Eye (tissue), 1 donor: ENCODE results near the gene KRT17.
A peak's percentile ranks its signal among the peaks of the same experiment; 100 is the strongest.
"Not testable (repeated sequence)": the region's sequence is repeated elsewhere in the genome, so short reads cannot be mapped to it uniquely, and the experiment has no call there.

Experiments
- DNase-seq: peaks from one replicate; pipeline ENCODE4 v3.0.0-alpha.2; 2015

KRT17 gene

DNA sequence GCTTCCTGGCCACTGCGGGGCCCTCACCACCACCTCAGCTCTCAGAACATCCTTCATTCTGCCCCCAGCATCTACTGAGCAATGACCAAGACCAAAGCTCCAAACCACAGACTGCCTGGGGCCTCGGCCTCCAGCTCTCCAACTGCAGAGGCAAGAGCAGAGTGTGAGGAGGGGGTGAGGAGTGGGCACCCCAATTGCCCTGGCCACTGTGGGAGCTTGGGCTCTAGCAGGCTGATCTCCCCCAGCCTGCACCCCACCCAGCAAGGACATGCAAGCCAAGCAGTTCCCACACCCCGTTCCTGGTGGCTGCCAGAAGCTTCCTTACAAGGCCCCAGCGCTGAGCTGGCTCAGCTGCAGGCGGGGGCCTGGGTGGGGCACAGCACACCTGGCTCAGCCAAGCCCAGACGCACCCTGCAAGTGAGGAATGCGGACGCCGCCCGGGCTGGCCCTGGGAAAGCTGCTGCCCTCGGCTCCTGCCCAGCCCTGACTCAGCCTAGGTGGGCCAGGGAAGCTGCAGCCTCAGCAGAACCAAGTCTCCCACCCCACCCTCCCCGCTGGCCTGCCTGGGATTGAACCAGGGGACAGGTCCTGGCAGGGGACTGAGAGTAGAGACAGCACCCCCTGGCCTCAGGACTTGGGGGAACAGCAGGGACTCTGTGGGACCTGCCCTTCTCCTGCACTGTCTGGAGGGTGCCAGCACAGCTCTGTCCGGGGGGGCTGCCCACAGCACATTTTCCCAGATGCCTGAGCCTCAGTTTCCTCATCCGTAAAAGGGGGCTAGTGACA is 29.7 kb upstream of the KRT17 start:
- DNase-seq, result peak; percentile 50

GRCh38 chr17:41653421-41653820 is 29.0 kb upstream of the KRT17 start:
- no peak for DNase-seq

DNA sequence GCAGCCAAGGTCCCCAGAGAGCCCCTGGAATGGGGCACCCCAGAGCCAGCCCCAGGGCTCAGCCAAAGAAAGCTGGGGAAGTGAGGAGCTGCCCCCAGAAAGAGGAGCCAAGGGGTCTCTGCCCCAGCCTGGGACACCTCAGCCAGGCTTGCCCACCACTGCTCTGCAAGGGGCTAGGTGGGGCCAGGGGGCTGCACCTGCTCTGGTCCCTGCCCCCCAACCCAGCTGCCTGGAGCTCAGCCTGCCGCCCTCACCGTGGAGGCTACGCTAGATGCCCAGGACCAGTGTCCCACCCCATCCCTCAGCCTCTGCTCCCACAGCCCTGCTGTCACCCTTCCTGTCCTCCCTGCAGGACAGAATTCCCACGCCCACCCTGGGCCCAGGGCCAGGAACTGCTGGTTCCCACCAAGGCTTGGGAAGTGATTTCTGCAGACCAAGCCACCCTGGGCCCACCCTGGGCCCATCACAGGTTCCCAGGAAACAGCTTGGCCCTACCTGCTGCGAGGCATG is 28.1 kb upstream of the KRT17 start:
- no peak for DNase-seq

DNA sequence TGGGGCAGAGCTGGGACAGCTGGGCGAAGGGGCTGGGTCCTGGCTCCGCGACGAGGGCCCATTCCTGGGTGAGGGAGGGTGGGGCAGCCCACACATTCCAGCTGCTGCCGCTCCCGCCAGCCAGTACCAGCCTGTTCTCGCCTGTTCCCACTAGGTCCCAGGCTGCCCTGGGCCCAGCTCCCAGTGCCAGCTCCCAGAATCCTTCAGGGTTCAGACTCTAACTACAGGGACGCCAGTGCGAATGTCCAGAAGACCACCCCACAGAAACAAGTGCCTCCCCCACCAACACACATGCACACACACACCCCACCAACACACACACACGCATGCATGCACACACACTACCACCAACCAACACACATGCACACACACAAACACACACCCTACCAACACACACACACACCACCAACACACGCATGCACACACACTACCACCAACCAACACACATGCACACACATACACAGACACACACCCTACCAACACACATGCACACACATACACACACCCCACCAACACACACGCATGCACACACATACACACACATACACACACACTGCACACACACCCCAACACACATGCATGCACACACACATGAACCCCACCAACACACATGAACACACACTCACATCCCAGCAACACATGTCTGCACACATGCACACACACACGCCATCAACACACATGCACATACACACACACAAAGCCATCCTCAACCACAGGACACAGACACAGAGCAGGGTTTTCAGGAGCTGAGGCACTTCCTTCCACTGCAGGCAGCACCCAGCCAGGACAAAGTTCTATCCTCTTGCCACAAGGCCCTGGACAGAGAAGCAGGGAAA is 27.5 kb upstream of the KRT17 start:
- DNase-seq, result no peak

DNA sequence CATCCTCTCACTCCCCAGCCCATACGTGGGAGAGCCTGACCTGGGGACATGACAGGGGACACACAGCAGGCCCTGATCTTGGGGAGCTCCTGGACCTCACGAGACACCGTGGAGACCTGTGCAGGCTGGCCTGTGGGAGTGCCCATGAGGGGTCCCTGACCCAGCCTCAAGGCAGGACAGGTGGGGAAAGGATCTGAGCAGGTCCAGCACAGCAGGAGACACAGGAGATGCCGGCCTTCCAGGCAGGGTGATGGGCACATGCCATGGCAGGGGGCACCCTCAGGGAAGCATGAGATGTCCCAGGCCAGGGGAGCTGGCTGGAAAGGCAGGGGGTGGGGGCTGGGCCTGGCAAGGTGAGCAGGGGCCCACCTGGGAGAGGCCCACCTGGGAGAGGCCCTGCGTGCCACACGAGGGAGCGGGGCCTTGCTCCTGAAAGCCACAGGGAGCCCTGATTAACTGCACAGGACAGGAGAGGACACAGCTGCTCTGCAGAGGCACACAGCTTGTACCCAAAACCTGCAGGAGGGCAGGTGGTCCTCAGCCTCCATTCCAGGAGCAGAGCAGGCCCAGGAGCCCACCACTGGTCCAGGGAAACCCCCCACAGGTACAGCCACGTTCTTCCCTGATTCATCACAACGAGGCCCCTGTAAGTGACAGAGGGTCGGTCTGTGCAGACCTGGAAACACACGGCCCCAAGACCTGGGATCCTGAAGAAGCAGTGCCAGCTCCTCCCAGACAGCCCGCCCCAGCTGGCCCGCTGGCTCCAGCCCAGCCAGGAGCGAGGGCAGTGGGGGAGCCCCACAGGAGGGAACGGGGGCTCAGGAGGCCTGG is 26.6 kb upstream of the KRT17 start:
- DNase-seq, result peak; percentile 64

GRCh38 chr17:41649923-41650519 is 25.6 kb upstream of the KRT17 start:
- DNase-seq, result no peak

DNA sequence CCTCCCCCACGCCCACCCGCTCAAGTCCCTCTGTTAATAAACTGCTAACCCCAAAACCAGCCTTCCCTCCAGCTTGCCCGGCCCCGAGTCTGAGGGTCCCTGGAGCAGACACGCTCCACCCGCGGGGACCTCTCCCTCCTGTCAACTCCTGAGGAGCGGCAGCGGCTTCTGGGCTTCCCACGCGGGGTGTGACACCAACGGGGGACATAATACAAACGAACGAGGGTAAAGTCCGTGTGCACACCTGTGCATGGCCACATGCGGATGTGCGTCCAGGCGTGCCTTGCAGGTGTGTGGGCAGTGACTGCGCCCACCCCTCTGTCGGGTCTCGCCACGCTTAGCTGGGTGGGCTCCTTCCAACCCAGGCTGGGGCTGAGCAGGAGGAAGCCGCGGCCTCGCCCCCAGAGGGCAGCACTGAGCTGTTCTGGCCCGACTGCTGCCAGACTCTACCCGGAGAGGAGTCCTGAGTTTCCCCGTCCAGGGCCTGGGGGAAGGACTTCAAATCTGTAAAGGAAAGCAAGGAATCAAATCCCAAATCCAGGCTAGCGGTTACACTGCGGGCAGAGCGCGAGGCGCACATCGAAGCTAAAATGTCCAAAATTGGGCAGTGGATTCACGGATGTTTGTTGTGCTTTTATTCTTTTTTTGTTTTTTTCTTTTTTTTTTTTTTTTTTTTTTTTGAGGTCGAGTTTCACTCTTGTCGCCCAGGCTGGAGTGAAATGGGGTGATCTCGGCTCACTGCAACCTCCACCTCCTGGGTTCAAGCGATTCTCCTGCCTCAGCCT is 24.2 kb upstream of the KRT17 start:
- peak; percentile 94 for DNase-seq

- peak; percentile 96 for DNase-seq
Measured at GRCh38 chr17:41647940-41648410, 23.6 kb upstream of the KRT17 start.

DNA sequence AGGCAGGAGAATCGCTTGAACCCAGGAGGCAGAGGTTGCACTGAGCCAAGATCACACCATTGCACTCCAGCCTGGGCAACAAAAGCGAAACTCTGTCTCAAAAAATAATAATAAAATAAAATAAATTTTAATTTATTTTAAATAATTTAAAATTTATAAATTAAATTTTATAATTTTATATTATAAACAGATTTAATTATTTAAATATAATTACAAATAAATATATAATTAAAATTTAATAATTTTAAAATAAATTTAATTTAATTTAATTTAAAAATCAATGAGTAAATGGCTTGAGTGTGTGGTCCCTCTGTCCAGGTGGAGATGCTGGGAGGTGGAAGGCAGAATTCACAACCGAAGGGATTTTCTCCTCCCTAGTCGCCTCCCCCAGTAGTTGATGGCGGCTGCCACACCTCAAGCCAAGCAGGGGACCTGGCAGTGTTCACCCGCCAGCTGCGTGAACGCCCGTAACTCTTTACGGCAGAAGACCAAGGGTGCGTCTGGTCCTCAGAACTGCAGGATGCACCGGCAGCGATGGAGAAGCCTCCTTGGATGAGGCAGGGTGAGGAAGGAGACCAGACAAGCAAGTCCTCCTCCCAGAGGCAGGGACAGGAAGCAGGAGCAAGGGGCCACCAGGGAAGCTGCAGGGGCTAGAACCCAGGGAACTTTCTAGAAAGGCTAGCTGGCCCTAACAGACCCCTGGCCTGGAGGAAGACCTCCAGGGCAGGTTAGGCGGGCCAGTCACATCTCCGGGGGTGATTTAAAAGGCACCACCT is 22.9 kb upstream of the KRT17 start:
- no peak for DNase-seq

DNA sequence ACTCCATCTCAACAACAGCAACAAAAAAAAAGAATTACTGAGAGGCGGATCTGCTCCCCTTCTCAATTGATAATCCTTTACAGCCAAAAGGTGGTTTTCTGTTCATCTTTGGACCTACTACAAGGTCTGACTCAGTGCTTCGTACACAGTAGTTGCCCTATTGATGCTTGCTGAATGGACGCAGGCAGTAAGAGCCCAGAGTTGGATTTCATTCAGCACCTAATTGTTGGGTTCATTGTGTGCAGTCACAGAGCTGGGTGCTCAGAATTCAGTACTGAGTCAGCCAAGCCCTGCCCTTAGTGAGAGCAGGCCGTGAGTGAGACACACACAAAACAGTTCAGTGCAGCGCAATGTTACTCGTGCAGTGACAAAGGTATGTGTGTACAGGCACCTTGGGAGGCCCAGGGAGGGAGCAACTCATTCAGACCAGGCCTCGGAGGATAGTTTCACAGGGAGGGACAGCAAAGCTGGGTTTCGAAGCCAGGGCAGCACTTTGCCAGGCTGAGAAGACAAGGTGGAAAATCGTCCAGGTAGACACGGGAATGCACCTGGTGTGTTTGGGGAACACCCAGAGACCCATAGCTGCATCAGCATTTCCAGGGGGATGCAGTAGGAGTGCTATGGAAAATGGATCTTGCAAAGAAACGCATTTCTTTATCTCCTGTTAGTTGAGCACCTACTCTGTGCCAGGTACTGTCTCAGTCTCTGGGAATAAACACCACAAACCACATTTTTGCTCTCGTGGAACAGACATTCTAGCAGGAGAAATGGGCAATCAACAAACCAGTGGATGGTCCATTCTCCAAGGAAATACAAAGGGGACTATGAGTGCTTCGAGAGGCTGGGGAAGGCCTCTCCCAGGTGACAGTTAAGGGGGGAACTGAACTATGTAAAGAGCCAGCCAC is 18.1 kb upstream of the KRT17 start:
- no peak for DNase-seq

- not testable (repeated sequence) for DNase-seq
Measured at GRCh38 chr17:41640596-41640995, 16.2 kb upstream of the KRT17 start.

DNA sequence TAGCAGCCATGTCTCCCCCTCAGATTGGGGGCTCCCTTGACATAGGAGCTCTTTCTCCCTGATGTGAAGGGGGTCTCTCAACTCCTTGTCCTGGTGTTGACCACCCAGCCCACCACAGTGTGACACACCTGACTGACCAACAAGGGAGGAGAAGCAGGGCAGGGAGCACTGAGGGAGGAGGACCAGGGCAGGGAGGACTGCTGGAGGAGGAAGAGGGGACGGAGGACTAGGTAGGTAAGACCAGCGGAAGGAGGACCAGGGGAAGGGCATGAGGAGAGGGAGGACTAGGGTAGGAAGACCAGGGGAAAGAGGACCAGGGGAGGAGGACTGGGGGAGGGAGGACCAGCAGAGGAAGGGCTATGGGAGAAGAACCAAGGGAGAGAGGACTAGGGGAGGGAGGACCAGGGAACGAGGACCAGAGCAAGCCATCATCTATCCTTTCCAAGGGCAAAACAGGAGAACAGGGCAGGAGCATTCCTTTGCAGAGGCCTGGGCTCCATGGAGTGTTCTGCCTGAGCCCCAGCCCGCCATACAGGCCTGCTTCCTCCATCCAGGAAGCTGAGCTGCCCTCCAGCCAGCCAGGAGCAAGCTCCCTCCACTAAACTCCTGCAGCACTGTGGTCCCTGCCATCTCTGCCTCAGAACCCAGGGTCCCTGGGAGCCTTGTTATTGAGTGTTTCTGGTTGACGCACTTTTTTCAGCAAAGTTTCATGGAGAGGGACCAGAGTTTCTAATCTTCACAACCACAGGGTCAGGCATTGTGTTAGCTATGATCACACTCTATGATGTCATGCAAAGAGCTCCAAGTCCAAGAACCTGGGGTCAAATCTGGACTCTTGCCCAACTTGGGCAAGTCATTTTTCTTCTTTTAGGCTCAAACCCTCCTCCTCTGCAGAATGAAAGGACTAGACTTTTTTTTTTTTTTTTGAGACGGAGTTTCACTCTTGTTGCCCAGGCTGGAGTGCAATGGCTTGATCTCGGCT is 15.4 kb upstream of the KRT17 start:
- DNase-seq, result no peak

DNA sequence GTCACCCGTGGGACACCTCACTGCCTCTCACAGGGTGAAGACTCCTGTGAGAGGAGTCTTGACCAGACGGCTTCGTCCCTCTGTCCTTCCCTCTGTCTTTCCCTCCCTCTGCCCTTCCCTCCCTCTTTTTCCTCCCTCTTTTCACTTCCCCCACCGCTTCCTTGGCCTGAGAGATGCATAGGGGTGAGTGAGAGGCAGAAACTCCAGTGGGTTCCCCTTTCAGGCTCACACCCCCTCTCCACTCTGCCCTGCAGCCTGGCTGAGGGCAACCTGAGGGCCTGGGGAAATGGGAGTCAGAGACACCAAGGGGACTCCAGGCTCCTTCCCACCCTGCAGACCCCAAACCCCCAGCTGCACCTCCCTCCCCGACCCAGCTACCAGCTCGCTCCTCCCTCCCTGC is 14.6 kb upstream of the KRT17 start:
- no peak for DNase-seq

DNA sequence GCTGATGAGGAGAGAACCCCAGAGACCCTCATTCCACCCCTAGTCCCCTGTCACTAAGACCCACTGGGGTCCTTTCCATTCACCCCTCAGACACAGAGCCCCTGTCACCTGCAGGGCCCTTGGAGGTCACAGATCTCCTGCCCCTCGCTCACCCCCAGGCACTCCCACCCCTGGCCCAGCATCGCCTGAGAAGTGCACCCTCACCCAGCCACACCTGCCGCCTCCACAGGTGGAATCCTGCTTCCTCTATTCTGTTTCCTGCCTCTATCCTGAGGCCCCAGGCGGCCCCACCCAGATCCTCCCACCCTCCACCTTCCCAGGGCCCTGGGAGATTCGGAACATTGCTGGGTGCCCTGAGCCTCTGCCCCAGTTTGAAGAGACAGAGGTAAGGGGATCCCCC is 13.8 kb upstream of the KRT17 start:
- DNase-seq, result no peak

DNA sequence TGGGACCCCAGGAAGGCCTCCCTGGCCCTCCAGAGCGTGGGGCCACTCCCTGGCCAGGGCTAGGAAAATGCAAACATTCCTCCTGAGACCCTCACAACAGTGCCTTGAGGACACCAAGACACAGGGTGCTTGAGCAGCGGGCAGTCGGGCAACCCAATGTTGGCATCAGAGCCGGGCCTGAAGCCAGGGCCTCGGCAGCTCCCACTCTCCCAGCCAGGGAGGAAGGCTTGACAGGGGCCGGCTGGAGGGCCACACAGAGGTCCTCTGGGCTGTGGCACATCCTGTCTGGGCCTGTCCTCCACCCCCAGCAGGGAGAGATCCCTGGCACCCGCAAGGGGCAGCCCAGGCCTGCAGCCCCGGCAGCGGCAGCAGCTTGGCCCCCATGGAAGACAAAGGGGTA is 12.3 kb upstream of the KRT17 start:
- DNase-seq, result no peak

GRCh38 chr17:41635121-41636097 is 11.0 kb upstream of the KRT17 start:
- peak; percentile 79 for DNase-seq

DNA sequence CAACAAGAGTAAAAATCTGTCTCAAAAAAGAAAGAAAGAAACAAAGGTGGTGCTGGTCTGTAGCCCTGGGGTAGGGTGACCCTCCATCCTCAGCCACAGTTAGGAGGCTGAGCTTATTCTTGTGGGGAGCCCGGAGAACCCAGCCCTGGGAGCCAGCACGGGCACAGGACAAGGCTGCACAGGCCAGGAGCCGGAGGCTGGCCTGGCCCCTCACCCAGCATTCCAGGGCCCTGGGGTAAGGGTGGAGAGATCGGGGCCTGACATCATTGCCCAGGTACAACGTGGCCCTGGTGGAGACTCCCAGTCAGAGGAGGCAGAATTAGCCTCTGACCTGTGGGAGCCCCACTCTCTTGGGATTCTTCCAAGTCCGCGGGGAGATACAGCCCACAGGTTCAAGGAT is 10.3 kb upstream of the KRT17 start:
- no peak for DNase-seq
